K562 (cell line): ENCODE results near the gene MOB1A. TPM values are rescaled to one million over a fixed set of nuclear protein-coding genes. Genes with fewer than 3 reads are reported as not detected.

Source experiments
- ATAC-seq: fragments of 200-7000 bp; cut with Tn5 transposase; 3 replicates; pipeline ENCODE4 v1.9.1; 2020; ENCODE audit warnings: moderate library complexity
- BruUV-seq: library from RNA; stranded (reverse); fragments of 400-500 nt; replicated peaks from 2 replicates; lab custom pipeline; 2021; lab: Mats Ljungman, UMichigan
- CTCF ChIA-PET: fragments of 300-600 bp; formaldehyde crosslinking; extraction: SDS; loops from one replicate; lab custom pipeline; 2021; ENCODE audit warnings: low intra/inter-chr PET ratio; lab: Yijun Ruan, JAX
- POLR2A ChIA-PET: fragments of 300-600, 350-650 bp; sonication (Branson Sonifier 250); formaldehyde crosslinking; extraction: SDS; loops from one replicate; lab custom pipeline; 2021; ENCODE audit warnings: antibody characterized with exemption, inconsistent platforms; lab: Yijun Ruan, JAX
- DNase-seq, 4 experiments: peaks; one replicate each; pipeline versions ENCODE4 v3.0.0 to v3.0.0-alpha.2; 2011 to 2018; ENCODE audit warnings: low spot score in 3 of 4, mixed read lengths in 3 of 4; ENCODE audit errors: extremely low read depth in 1 of 4
- FAIRE-seq: peaks from 2 replicates; lab custom pipeline; 2011; peaks lifted over from hg19 to GRCh38; lab: Jason Lieb, UNC
- H2AFZ ChIP-seq: 2 replicates; pipeline ENCODE4 v1.6.0; 2011; ENCODE audit warnings: low read depth, low read length, control low read depth, inconsistent platforms
- H3K27ac ChIP-seq: fragments of 200-600 bp; 3 replicates; pipeline ENCODE4 v1.8.0; 2011; ENCODE audit warnings: low read depth, mild to moderate bottlenecking, control low read depth, inconsistent platforms, low read length, moderate library complexity, mixed read lengths; ENCODE audit errors: extremely low read depth
- H3K27me3 ChIP-seq, 2 experiments: fragments of 300-600 bp in 1 of 2; 2 replicates in 1 of 2; 3 replicates in 1 of 2; pipeline versions ENCODE4 v1.6.0 to v1.8.0; 2011; ENCODE audit warnings: inconsistent platforms in 2 of 2, low read length in 2 of 2, mild to moderate bottlenecking in 1 of 2, mixed read lengths in 1 of 2, moderate library complexity in 1 of 2; ENCODE audit not compliant: control insufficient read depth in 2 of 2, insufficient read depth in 2 of 2
- H3K36me3 ChIP-seq: fragments of 300-600 bp; 3 replicates; pipeline ENCODE4 v1.8.0; 2011; ENCODE audit warnings: mild to moderate bottlenecking, low read length, inconsistent platforms; ENCODE audit not compliant: control insufficient read depth, insufficient read depth
- H3K4me1 ChIP-seq, 2 experiments: fragments of 200-600 bp in 1 of 2; replicated peaks in 1 of 2; 2 replicates in 1 of 2; 3 replicates in 1 of 2; pipeline versions ENCODE4 v1.5.1 to v1.8.0; 2011; ENCODE audit warnings: inconsistent platforms in 2 of 2, low read length in 2 of 2, mild to moderate bottlenecking in 1 of 2, mixed read lengths in 1 of 2, moderate library complexity in 1 of 2; ENCODE audit not compliant: control insufficient read depth in 2 of 2, insufficient read depth in 2 of 2
- H3K4me2 ChIP-seq: 2 replicates; pipeline ENCODE4 v1.6.1; 2011; ENCODE audit warnings: low read length, control low read depth, inconsistent platforms, mixed read lengths; ENCODE audit not compliant: insufficient read depth
- H3K4me3 ChIP-seq: fragments of 200-600 bp; sonication (generic), shearing (Covaris generic); 2 replicates; pipeline ENCODE4 v1.5.1; 2016; ENCODE audit warnings: control low read depth, inconsistent platforms
- H3K79me2 ChIP-seq: fragments of 200-600 bp; 3 replicates; pipeline ENCODE4 v1.8.0; 2011; ENCODE audit warnings: low read length, inconsistent platforms; ENCODE audit not compliant: control insufficient read depth, insufficient read depth
- H3K9ac ChIP-seq, 2 experiments: 2 replicates each; pipeline versions ENCODE4 v1.6.0 to v1.6.1; 2011; ENCODE audit warnings: low read depth in 2 of 2, low read length in 2 of 2, control low read depth in 1 of 2, inconsistent platforms in 1 of 2, mild to moderate bottlenecking in 1 of 2, mixed read lengths in 1 of 2; ENCODE audit not compliant: insufficient read depth in 1 of 2
- H3K9me1 ChIP-seq: one replicate; pipeline ENCODE4 v1.6.0; 2011; ENCODE audit warnings: inconsistent platforms, mild to moderate bottlenecking, low read length, moderate library complexity; ENCODE audit not compliant: control insufficient read depth, insufficient read depth
- H3K9me3 ChIP-seq: replicated peaks from 2 replicates; pipeline ENCODE4 v1.5.1; 2011; ENCODE audit warnings: low read depth, low read length, inconsistent platforms; ENCODE audit not compliant: control insufficient read depth, insufficient read depth
- H4K20me1 ChIP-seq: replicated peaks from 2 replicates; pipeline ENCODE4 v1.6.1; 2011; ENCODE audit warnings: low read length, inconsistent platforms, mixed read lengths; ENCODE audit not compliant: control insufficient read depth, insufficient read depth
- ARID2 ChIP-seq: fragments of 450-650 bp; IDR thresholded peaks from 2 replicates; pipeline ENCODE4 v1.6.1; 2017; ENCODE audit warnings: antibody characterized with exemption, mild to moderate bottlenecking
- BACH1 ChIP-seq: fragments of 200-800 bp; sonication (Bioruptor generic); IDR thresholded peaks from 2 replicates; pipeline ENCODE4 v1.6.1; 2016; ENCODE audit warnings: missing genetic modification characterization, missing compliant biosample characterization
- CREM ChIP-seq: IDR thresholded peaks from 2 replicates; pipeline ENCODE4 v1.6.1; 2014; ENCODE audit warnings: antibody characterized with exemption, low read depth
- FOXJ2 ChIP-seq: fragments of 200-800 bp; sonication (Bioruptor generic); IDR thresholded peaks from 2 replicates; pipeline ENCODE4 v1.6.1; 2016; ENCODE audit warnings: missing genetic modification characterization, missing compliant biosample characterization
- IRF9 ChIP-seq: fragments of 450-650 bp; IDR thresholded peaks from 2 replicates; pipeline ENCODE4 v1.6.1; 2016; ENCODE audit warnings: missing biosample characterization, missing genetic modification characterization
- KLF6 ChIP-seq: fragments of 250-450 bp; sonication (Bioruptor Pico); IDR thresholded peaks from 2 replicates; pipeline ENCODE4 v1.4.0; 2020; ENCODE audit warnings: mild to moderate bottlenecking, moderate library complexity, borderline replicate concordance
- MEIS2 ChIP-seq: fragments of 450-650 bp; IDR thresholded peaks from 2 replicates; pipeline ENCODE4 v1.6.1; 2014; ENCODE audit warnings: mild to moderate bottlenecking; ENCODE audit not compliant: partially characterized antibody
- MXD1 ChIP-seq: fragments of 250-450 bp; sonication (Bioruptor Pico); IDR thresholded peaks from 2 replicates; pipeline ENCODE4 v1.8.0; 2021; ENCODE audit warnings: borderline replicate concordance, mild to moderate bottlenecking, moderate library complexity; ENCODE audit not compliant: poor library complexity, severe bottlenecking
- NR2C2 ChIP-seq, 2 experiments: fragments of 200-800 bp in 1 of 2; sonication (Bioruptor generic) in 1 of 2; sonication (generic) in 1 of 2; formaldehyde crosslinking in 1 of 2; IDR thresholded peaks; 2 replicates each; pipeline versions ENCODE4 v1.6.1 to v1.8.0; 2016 to 2022; ENCODE audit warnings: mild to moderate bottlenecking in 1 of 2, missing compliant biosample characterization in 1 of 2, missing genetic modification characterization in 1 of 2, missing genetic modification reagents in 1 of 2
- RAD51 ChIP-seq: fragments of 450-650 bp; IDR thresholded peaks from 2 replicates; pipeline ENCODE4 v1.7.1; 2016; ENCODE audit warnings: low read depth, mild to moderate bottlenecking, borderline replicate concordance
- RREB1 ChIP-seq: fragments of 250-450 bp; sonication (Bioruptor Pico); IDR thresholded peaks from 2 replicates; pipeline ENCODE4 v1.4.0; 2020
- WHSC1 ChIP-seq: IDR thresholded peaks from one replicate; pipeline ENCODE4 v1.6.1; 2012; ENCODE audit warnings: low read length, control low read depth, inconsistent platforms
- ZNF644 ChIP-seq: fragments of 200-800 bp; sonication (Bioruptor generic); IDR thresholded peaks from 2 replicates; pipeline ENCODE4 v1.6.1; 2016; ENCODE audit warnings: low read depth, missing genetic modification characterization, missing compliant biosample characterization
- ZNF780A ChIP-seq: fragments of 250-450 bp; sonication (Bioruptor Pico); IDR thresholded peaks from 2 replicates; pipeline ENCODE4 v1.5.0; 2021; ENCODE audit warnings: mild to moderate bottlenecking
- ZNF785 ChIP-seq: fragments of 250-450 bp; sonication (Bioruptor Pico); IDR thresholded peaks from 2 replicates; pipeline ENCODE4 v1.4.0; 2020; ENCODE audit warnings: mild to moderate bottlenecking
- WGBS: fragments of 100-300 bp; shearing (Covaris generic); methylation state at CpG from one replicate; pipeline ENCODE4 v1.1.6; 2016; ENCODE audit warnings: low coverage, mixed read lengths; ENCODE audit not compliant: insufficient coverage; ENCODE audit errors: missing lambda C conversion rate; 5-methylcytosine and 5-hydroxymethylcytosine counted together
- in situ Hi-C: fragments of 300-500 bp; cut with MboI; formaldehyde crosslinking; loops from 4 replicates; pipeline ENCODE4 v1.15.0; 2018; ENCODE audit warnings: inconsistent platforms, mixed read lengths
- intact Hi-C: fragments of 100-400 bp; cut with micrococcal nuclease; formaldehyde crosslinking; loops from 2 replicates; pipeline ENCODE4 v1.14.2; 2022
- polyA plus RNA-seq, 8 experiments: library from polyadenylated mRNA; depleted of rRNA in 4 of 8; stranded (reverse) in 5 of 8; unstranded in 3 of 8; fragments of >200 nt; fragmentation: Nextera tagmentation in 2 of 8; fragmentation: Illumina TruSeq in 1 of 8; extraction: Ambion mirVana in 2 of 8; extraction: Trizol in 1 of 8; gene quantifications; 2 replicates each; pipeline versions ENCODE4 v1.2.1 to v1.2.3, GENCODE V29; 2011 to 2014; ENCODE audit warnings: inconsistent platforms in 1 of 8, missing spikeins in 1 of 8
- total RNA-seq, 7 experiments: library from RNA; depleted of rRNA in 6 of 7; stranded (reverse); fragments of >200 nt in 6 of 7; fragmentation: Illumina TruSeq in 2 of 7; extraction: Trizol in 2 of 7; gene quantifications; 2 replicates each; pipeline versions ENCODE4 v1.2.1 to v1.2.3, GENCODE V29; 2011 to 2021; ENCODE audit warnings: low replicate concordance in 1 of 7

The MOB1A gene
- total and polyA plus RNA-seq, 9 of the 15 experiments (the other 6 are each of a cell fraction or from before 2014, with no cell fraction given) = 24.8 to 100 (median 60.2) TPM

GRCh38 chr2:74152954-74153353 is 25.7 kb downstream of the MOB1A start:
- BruUV-seq = no TSS peak
- Histone ChIP-seq H3K9ac (no peak overlapping the region), H3K4me1 (peaks cover 20 to 23% of the 10 kb centered on the region in 2 experiments), H3K9me3 (no peaks in the 10 kb centered on the region), H3K4me2 (no peak overlapping the region), H3K27me3 (no peaks in the 10 kb centered on the region), H3K79me2 (peaks cover 52% of the 10 kb centered on the region), H3K9me1 (no peaks in the 10 kb centered on the region), H4K20me1 (no peaks in the 10 kb centered on the region), H3K27ac (no peak overlapping the region), H3K36me3 (peaks cover 75% of the 10 kb centered on the region), H2AFZ (no peak overlapping the region), H3K4me3 (no peak overlapping the region)
- ChIA-PET POLR2A (interaction anchor here (0.7 to 1.2 kb wide), 2 partner anchors 14 to 82 kb away, joined by 3 read pairs; no protein-coding TSS in a partner anchor), CTCF (no interaction called here)
- intact Hi-C loops (no loop called here), in situ Hi-C loops (no loop called here)
- 93% methylated on average over 2 of the region's 2 CpGs for WGBS
- FAIRE-seq (no peak), ATAC-seq (no peak), DNase-seq (no peak)
- TF ChIP-seq ZNF644 (no peak), MEIS2 (no peak), BACH1 (tag) (no peak), ZNF785 (CRISPR knock-in tag) (no peak), ARID2 (no peak), FOXJ2 (tag) (no peak), RAD51 (no peak), ZNF780A (CRISPR knock-in tag) (no peak), IRF9 (tag) (no peak), KLF6 (CRISPR knock-in tag) (no peak), MXD1 (CRISPR knock-in tag) (no peak), CREM (no peak), RREB1 (CRISPR knock-in tag) (no peak), NR2C2 (CRISPR knock-in tag; IDR thresholded peaks at IDR 0.05) (no peak), NR2C2 (tag; IDR thresholded peaks at IDR 0.05) (no peak), WHSC1 (no peak)
